ENCODE results near the gene ABCA4. TPM values are rescaled to one million over a fixed set of nuclear protein-coding genes. Genes with fewer than 3 reads are reported as not detected.

The ABCA4 gene
- polyA plus RNA-seq, 3 donors, result 5.8 to 15.2 (median 7.1) TPM

Other genes with a start within 250 kb of the ABCA4 start
- 10 to 100 TPM; 59.1 to 86.6 (median 67.1) TPM for gene DNTTIP2, start 241.9 kb downstream of the ABCA4 start, polyA plus RNA-seq (ENCODE audit: insufficient read length in 3 of 3)
- gene GCLM, start 211.7 kb downstream of the ABCA4 start, polyA plus RNA-seq (ENCODE audit: insufficient read length in 3 of 3), result 10 to 100 TPM; 10.2 to 13.1 (median 10.8) TPM
- 10 to 100 TPM; 69.0 to 92.2 (median 90.5) TPM for gene ARHGAP29, start 116.4 kb upstream of the ABCA4 start, polyA plus RNA-seq (ENCODE audit: insufficient read length in 3 of 3)

Data from renal cortex interstitium (tissue), 3 donors.